HG03066 (cell line): ENCODE measurements around the gene PPME1.

ENCODE experiments used
- ATAC-seq: cut with Tn5 transposase; IDR thresholded peaks from one replicate; pipeline ENCODE4 v1.9.1; 2021; ENCODE audit warnings: low read depth; ENCODE audit not compliant: unreplicated experiment

Gene PPME1

DNA sequence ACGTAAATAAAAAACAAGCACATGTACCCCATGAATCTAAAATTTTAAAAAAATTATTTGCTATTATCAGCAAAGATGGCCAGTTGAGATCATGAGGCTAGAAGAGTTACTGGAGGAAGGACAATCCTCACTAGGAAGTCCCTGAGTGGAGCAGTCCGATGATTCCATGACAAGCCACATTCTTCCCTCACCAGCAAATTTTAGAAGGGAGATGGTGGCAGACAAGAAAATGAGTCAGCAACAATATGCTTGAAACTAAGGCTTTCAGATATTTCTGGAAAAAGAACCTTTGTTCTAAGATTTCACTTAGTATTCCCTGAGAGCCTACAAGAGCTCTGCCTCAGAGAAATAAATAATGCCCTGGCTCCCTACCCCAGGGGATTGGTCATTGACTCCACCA is 105.5 kb downstream of the PPME1 start:
- ATAC-seq: no peak

GRCh38 chr11:74278103-74278502 is 107.0 kb downstream of the PPME1 start:
- no peak for ATAC-seq

DNA sequence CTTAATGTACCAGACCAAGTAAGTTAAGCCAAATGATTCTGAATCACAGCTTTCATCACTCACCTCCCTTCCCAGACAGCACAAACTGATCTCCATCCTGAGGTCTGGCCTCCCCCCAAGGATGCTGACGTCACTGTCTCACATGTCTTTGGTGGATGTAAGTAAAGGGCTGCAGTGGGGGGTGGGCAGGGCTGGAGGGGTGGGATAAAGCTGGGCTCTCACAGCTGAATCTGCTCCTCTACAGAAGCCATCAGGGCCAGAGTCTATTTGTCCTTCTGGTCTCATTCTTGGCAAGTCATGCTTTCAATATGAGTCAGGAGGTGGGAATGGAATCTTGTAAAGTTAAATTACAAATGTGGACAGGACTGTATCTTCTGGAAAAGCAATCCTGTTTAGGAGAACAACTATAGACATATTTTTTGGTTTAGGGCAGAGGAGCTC is 107.7 kb downstream of the PPME1 start:
- ATAC-seq: no peak

GRCh38 chr11:74279256-74279655 is 108.2 kb downstream of the PPME1 start:
- ATAC-seq: no peak

- no peak for ATAC-seq
Measured at GRCh38 chr11:74280494-74280893, 109.4 kb downstream of the PPME1 start.

DNA sequence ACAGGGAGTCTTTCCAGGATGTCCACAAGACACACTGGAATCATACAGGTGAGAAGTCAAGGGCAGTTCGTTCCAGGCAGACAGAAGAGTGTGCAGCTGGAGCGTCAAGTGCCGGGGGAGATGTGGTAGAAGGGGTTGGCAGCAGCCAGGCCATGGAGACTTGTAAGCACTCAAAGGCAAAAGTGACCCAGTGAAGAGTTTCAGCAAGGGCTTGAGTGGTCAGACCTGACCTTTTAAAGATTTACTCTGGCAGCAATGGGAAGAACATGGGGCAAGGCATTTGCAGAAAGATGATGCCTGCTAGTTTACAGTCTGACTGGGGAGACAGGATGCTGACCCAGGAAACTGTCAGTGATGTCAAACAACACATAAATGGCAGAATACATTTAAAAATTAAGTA is 111.3 kb downstream of the PPME1 start:
- ATAC-seq: no peak

DNA sequence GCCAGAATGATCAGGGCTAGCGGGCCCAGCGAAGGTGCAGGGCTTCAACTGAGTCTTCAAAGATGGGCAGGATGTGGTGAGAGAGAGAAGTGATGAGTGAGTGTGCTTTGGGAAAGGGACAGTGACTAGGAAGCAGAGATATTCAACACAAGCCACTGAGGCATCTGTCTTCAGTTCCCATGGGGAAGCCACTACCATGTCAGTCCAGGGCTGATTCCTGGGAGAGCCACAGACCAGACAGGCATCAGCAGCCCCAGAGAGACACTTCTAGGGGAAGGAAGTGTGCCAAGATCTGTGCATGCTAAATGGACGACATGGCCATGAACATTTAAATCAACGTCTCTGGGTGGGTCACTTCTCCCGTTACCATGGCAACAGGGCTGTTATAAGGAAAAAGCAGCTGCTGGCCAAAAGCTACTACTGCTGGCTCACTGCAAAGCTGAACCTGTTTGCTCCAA is 111.9 kb downstream of the PPME1 start:
- ATAC-seq: no peak

DNA sequence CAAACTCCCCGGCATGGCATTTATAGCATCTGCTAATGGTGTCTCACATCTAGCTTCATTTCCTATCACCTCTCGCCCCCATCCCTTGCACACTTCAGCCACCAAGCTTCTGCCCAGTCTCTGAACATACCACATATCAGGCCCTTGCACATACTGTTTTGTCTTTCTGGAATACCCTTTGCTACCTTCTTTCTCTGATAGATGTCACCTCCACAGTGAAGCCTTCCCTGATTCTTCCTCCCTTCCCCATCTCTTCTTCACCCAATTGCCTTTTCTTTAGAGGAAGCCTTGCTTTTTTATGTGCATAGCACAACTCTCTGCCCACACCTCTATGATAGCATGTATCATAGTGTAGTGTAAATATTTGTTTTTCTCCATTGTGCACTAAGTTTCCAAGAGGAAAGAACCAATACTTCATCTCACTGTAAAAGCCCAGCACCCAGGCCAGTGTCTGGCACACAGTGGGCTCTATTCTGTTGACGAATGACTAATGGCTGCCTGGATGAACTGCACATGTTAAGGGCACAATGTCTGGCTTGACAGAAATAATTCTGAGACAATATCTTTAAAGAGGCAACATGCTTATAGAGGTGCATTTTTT is 112.6 kb downstream of the PPME1 start:
- ATAC-seq: no peak

- no peak for ATAC-seq
Measured at GRCh38 chr11:74284466-74284865, 113.4 kb downstream of the PPME1 start.

- ATAC-seq: no peak
Measured at GRCh38 chr11:74288161-74288560, 117.1 kb downstream of the PPME1 start.

DNA sequence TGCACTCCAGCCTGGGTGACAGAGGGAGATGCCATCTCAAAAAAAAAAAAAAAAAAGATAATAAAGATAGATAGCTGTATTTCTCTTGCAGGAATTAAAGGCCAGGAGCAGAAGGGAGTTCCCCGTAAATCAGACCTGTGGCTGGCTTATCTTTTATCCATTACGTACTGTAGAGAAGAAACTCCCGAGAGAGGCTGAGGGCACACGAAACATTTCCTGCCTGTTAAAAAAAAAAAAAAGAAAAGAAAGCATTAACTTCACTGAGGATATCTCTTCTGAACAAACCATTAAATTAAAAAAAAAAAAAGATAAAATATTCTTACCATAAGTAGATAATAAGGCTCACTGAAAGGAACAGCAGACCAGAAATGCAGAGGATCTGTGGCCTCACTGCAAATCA is 117.8 kb downstream of the PPME1 start:
- ATAC-seq: no peak

DNA sequence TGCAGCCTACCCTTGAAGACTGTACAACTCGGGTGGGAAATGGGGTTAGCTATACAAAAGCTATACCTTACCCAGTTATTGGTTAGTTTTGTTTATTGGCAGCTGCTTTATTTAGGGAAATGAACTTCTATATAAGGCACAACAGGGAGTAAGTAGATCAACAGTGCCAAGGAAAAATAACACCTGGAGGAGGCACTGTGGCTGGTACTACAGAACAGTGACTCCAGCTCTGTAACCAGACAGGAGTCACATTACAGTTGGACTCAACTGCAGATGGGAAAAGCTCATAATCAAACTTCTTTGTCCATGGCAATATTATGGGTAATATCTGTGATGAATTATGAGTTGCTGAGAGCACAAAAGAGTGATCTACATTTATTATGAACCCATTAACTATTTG is 126.4 kb downstream of the PPME1 start:
- no peak for ATAC-seq

- no peak for ATAC-seq
Measured at GRCh38 chr11:74299015-74299414, 127.9 kb downstream of the PPME1 start.
